GM23338 (cell line): ENCODE results near the gene PTGDS. TPM values are rescaled to one million over a fixed set of nuclear protein-coding genes. Genes with fewer than 3 reads are reported as not detected.

Experiments used
- ATAC-seq: fragments of 200-7000 bp; cut with Tn5 transposase; 3 replicates; pipeline ENCODE4 v1.9.1; 2020
- DNase-seq: peaks from one replicate; pipeline ENCODE4 v3.0.0-alpha.2; 2015; ENCODE audit warnings: low spot score
- H2AFZ ChIP-seq: fragments of 200-600 bp; sonication (generic); 2 replicates; pipeline ENCODE4 v1.8.0; 2016; ENCODE audit warnings: antibody characterized with exemption, mild to moderate bottlenecking, moderate library complexity
- H3F3A ChIP-seq: fragments of 200-600 bp; sonication (generic); replicated peaks from 2 replicates; pipeline ENCODE4 v1.8.0; 2017; ENCODE audit warnings: antibody characterized with exemption, mixed run types, low read depth
- H3K27ac ChIP-seq: fragments of 200-600 bp; sonication (generic); 2 replicates; pipeline ENCODE4 v1.6.1; 2016; ENCODE audit warnings: low read depth
- H3K27me3 ChIP-seq: fragments of 200-600 bp; sonication (generic); 2 replicates; pipeline ENCODE4 v1.8.0; 2016; ENCODE audit warnings: mild to moderate bottlenecking, mixed run types, moderate library complexity; ENCODE audit not compliant: insufficient read depth
- H3K36me3 ChIP-seq: fragments of 200-600 bp; sonication (generic); 2 replicates; pipeline ENCODE4 v1.8.0; 2016; ENCODE audit warnings: mild to moderate bottlenecking; ENCODE audit not compliant: insufficient read depth
- H3K4me1 ChIP-seq: fragments of 200-600 bp; sonication (generic); 2 replicates; pipeline ENCODE4 v1.8.0; 2016; ENCODE audit warnings: mild to moderate bottlenecking, moderate library complexity; ENCODE audit not compliant: insufficient read depth
- H3K4me2 ChIP-seq: fragments of 200-600 bp; sonication (generic); 2 replicates; pipeline ENCODE4 v1.7.1; 2017; ENCODE audit warnings: mixed run types
- H3K4me3 ChIP-seq: fragments of 200-600 bp; sonication (generic); 2 replicates; pipeline ENCODE4 v1.6.1; 2016; ENCODE audit warnings: mixed run types
- H3K79me2 ChIP-seq: fragments of 200-600 bp; sonication (generic); replicated peaks from 2 replicates; pipeline ENCODE4 v1.8.0; 2017; ENCODE audit warnings: mild to moderate bottlenecking; ENCODE audit not compliant: insufficient read depth
- H3K9me2 ChIP-seq: fragments of 200-600 bp; sonication (generic); 2 replicates; pipeline ENCODE4 v1.8.0; 2017; ENCODE audit not compliant: insufficient read depth
- H4K20me1 ChIP-seq: fragments of 200-600 bp; sonication (generic); replicated peaks from 2 replicates; pipeline ENCODE4 v1.8.0; 2017; ENCODE audit warnings: mild to moderate bottlenecking; ENCODE audit not compliant: insufficient read depth
- H3K27ac Mint-ChIP-seq: 2 replicates; pipeline ENCODE4 v1.8.0; 2020; ENCODE audit warnings: inconsistent platforms, mild to moderate bottlenecking, moderate library complexity, mixed read lengths
- H3K27me3 Mint-ChIP-seq: 3 replicates; pipeline ENCODE4 v1.8.0; 2022; ENCODE audit warnings: low read depth, mild to moderate bottlenecking, moderate library complexity, mixed read lengths, inconsistent platforms; ENCODE audit not compliant: insufficient read depth, poor library complexity
- H3K36me3 Mint-ChIP-seq: 3 replicates; pipeline ENCODE4 v1.8.0; 2021; ENCODE audit warnings: low read depth, mild to moderate bottlenecking, inconsistent platforms, moderate library complexity, mixed read lengths
- H3K4me1 Mint-ChIP-seq: 3 replicates; pipeline ENCODE4 v1.8.0; 2020; ENCODE audit warnings: mild to moderate bottlenecking, inconsistent platforms, mixed read lengths
- H3K4me3 Mint-ChIP-seq: 3 replicates; pipeline ENCODE4 v1.8.0; 2021; ENCODE audit warnings: moderate library complexity, mild to moderate bottlenecking, inconsistent platforms, mixed read lengths
- H3K9me3 Mint-ChIP-seq: 3 replicates; pipeline ENCODE4 v1.8.0; 2020; ENCODE audit warnings: moderate library complexity, mild to moderate bottlenecking, inconsistent platforms, mixed read lengths
- POLR2AphosphoS5 ChIP-seq: IDR thresholded peaks from 2 replicates; pipeline ENCODE4 v1.6.1; 2016; ENCODE audit warnings: antibody characterized with exemption, low read depth
- REST ChIP-seq: IDR thresholded peaks from one replicate; pipeline ENCODE4 v1.6.1; 2018; ENCODE audit warnings: antibody characterized with exemption; ENCODE audit not compliant: unreplicated experiment
- ZNF331 ChIP-seq: fragments of 250-450 bp; sonication (Bioruptor Pico); IDR thresholded peaks from 2 replicates; pipeline ENCODE4 v1.5.0; 2020; ENCODE audit warnings: low read depth, mild to moderate bottlenecking, moderate library complexity
- ZNF462 ChIP-seq: fragments of 250-450 bp; sonication (Bioruptor Pico); IDR thresholded peaks from 2 replicates; pipeline ENCODE4 v1.5.0; 2020; ENCODE audit warnings: mild to moderate bottlenecking, moderate library complexity
- polyA plus RNA-seq: library from polyadenylated mRNA; unstranded; fragments of >200 nt; fragmentation: Nextera tagmentation; extraction: Ambion mirVana; gene quantifications from 2 replicates; pipeline ENCODE4 v1.2.1, GENCODE V29; 2016
- total RNA-seq: library from RNA; depleted of rRNA; stranded (reverse); fragments of >200 nt; shearing (Covaris generic); gene quantifications from 2 replicates; pipeline ENCODE4 v1.2.3, GENCODE V29; 2014

Gene PTGDS
- total and polyA plus RNA-seq, 2 experiments from 2014 or later = 1.9 to 3.1 TPM

- Mint-ChIP-seq H3K36me3 (peaks cover 2% of the 10 kb centered on the region; the same call in 1 of the 3 replicates), H3K4me3 (no peak overlapping the region), H3K4me1 (no peaks in the 10 kb centered on the region; the same call in 2 of the 3 replicates), H3K9me3 (no peaks in the 10 kb centered on the region), H3K27me3 (peaks cover 11% of the 10 kb centered on the region), H3K27ac (no peak overlapping the region; the same call in 1 of the 2 replicates)
- peak; percentile 51 for DNase-seq
- Histone ChIP-seq H3K27ac (no peak overlapping the region), H2AFZ (no peak overlapping the region), H3K4me2 (no peak overlapping the region), H3K4me3 (no peak overlapping the region), H3F3A (0 out of 2 replicates have a peak, but pooled peaks cover 3% of the 10 kb centered on the region), H4K20me1 (no peaks in the 10 kb centered on the region), H3K36me3 (no peaks in the 10 kb centered on the region), H3K9me2 (no peaks in the 10 kb centered on the region), H3K4me1 (peaks cover 4% of the 10 kb centered on the region; the same call in 1 of the 2 replicates), H3K79me2 (no peaks in the 10 kb centered on the region), H3K27me3 (no peaks in the 10 kb centered on the region)
- peak; percentile 15 for ATAC-seq
- TF ChIP-seq ZNF331 (CRISPR knock-in tag) (no peak), REST (no peak), POLR2AphosphoS5 (no peak), ZNF462 (no peak)
Observed at GRCh38 chr9:137019891-137020683, 42.8 kb downstream of the PTGDS start.
